ENCODE measurements around the gene ELL2. TPM values are rescaled to one million over a fixed set of nuclear protein-coding genes. Genes with fewer than 3 reads are reported as not detected.

ELL2 gene
- total and polyA plus RNA-seq, 2 of the 13 experiments (the other 11 are each of a cell fraction or from before 2014, with no cell fraction given): 78.9 to 97.1 TPM

- peaks cover 99% of the 10 kb centered on the region for H4K20me1 ChIP-seq (ENCODE audit: insufficient read depth, low read length)
- H3K9me3 ChIP-seq (ENCODE audit: low read length): no peaks in the 10 kb centered on the region
- H3K4me2 ChIP-seq (ENCODE audit: low read depth, low read length): no peak overlapping the region
- in situ Hi-C loops (cut with HindIII; ENCODE audit: extremely low pct_ligation_motif_present, low pct_unique_long_range_greater_than_20kb): no loop called here
- CTCF ChIA-PET (ENCODE audit: low intra/inter-chr PET ratio, low total read pairs): no interaction called here
- TF ChIP-seq AGO2 (optimal IDR thresholded peaks at IDR 0.05; ENCODE audit: low read depth, low read length) (peak; percentile 65), ZBTB1 (CRISPR knock-in tag; IDR thresholded peaks at IDR 0.05; ENCODE audit: borderline replicate concordance) (no peak), ATM (IDR thresholded peaks at IDR 0.05; ENCODE audit: borderline replicate concordance) (no peak), RBM22 (optimal IDR thresholded peaks at IDR 0.05; ENCODE audit: low read length) (peak; percentile 88), RFX3 (CRISPR knock-in tag; IDR thresholded peaks at IDR 0.05) (no peak), MIER2 (CRISPR knock-in tag; IDR thresholded peaks at IDR 0.05) (no peak)
- peaks cover 10 to 42% of the 10 kb centered on the region in 2 experiments for H3K36me3 ChIP-seq (replicated peaks in 1 of 2; ENCODE audit: control insufficient read depth in 1 of 2, insufficient read depth in 2 of 2, low read length in 2 of 2)
- no peak for ATAC-seq
- no peaks in the 10 kb centered on the region for H3K27me3 ChIP-seq (ENCODE audit: control insufficient read depth in 1 of 2, insufficient read depth in 2 of 2, low read length in 2 of 2)
- no TSS peak for BruUV-seq (replicated peaks)
- H2AFZ ChIP-seq (ENCODE audit: low read length): no peak overlapping the region
- H3K79me2 ChIP-seq (ENCODE audit: insufficient read depth, low read length): peaks cover 100% of the 10 kb centered on the region
- POLR2A ChIA-PET: interaction anchor here (1.7 kb wide), 1 partner anchor 9 kb away, joined by 4 read pairs; no protein-coding TSS in a partner anchor
- intact Hi-C loops (cut with micrococcal nuclease; ENCODE audit: unreplicated experiment): no loop called here
- DNase-seq (ENCODE audit: low spot score): no peak
- H3K9ac ChIP-seq (ENCODE audit: insufficient read depth, low read depth, low read length): no peak overlapping the region
- H3K4me1 ChIP-seq (ENCODE audit: insufficient read depth, low read length): peaks cover 86% of the 10 kb centered on the region
- no peak for FAIRE-seq
- H3K27ac ChIP-seq (ENCODE audit: extremely low read length, insufficient read depth, low read length): no peak overlapping the region
- 96% methylated on average over 3 of the region's 3 CpGs for WGBS (ENCODE audit: low lambda C conversion rate)
- no peak overlapping the region for H3K4me3 ChIP-seq (replicated peaks in 1 of 3; ENCODE audit: insufficient read depth in 1 of 3, low read depth in 2 of 3, low read length in 3 of 3)
Observed at GRCh38 chr5:95937607-95938152, 24.0 kb downstream of the ELL2 start.

- ChIA-PET CTCF (ENCODE audit: low intra/inter-chr PET ratio, low total read pairs) (no interaction called here), POLR2A (interaction anchor here (0.9 to 1.7 kb wide), 2 partner anchors 9 to 102 kb away, joined by 4 read pairs; no protein-coding TSS in a partner anchor)
- FAIRE-seq: no peak
- Histone ChIP-seq H3K4me2 (ENCODE audit: low read depth, low read length) (0 out of 2 replicates have a peak overlapping the region, but pooled peaks have one; percentile 8), H3K4me3 (replicated peaks in 1 of 3; ENCODE audit: insufficient read depth in 1 of 3, low read depth in 2 of 3, low read length in 3 of 3) (no peak overlapping the region), H3K27ac (ENCODE audit: extremely low read length, insufficient read depth, low read length) (no peak overlapping the region), H3K9ac (ENCODE audit: insufficient read depth, low read depth, low read length) (no peak overlapping the region), H4K20me1 (ENCODE audit: insufficient read depth, low read length) (peaks cover 99% of the 10 kb centered on the region), H3K27me3 (ENCODE audit: control insufficient read depth in 1 of 2, insufficient read depth in 2 of 2, low read length in 2 of 2) (no peaks in the 10 kb centered on the region), H3K9me3 (ENCODE audit: low read length) (no peaks in the 10 kb centered on the region), H3K36me3 (replicated peaks in 1 of 2; ENCODE audit: control insufficient read depth in 1 of 2, insufficient read depth in 2 of 2, low read length in 2 of 2) (peaks cover 10 to 41% of the 10 kb centered on the region in 2 experiments), H2AFZ (ENCODE audit: low read length) (no peak overlapping the region), H3K79me2 (ENCODE audit: insufficient read depth, low read length) (peaks cover 100% of the 10 kb centered on the region), H3K4me1 (ENCODE audit: insufficient read depth, low read length) (peaks cover 90% of the 10 kb centered on the region)
- no TSS peak for BruUV-seq (replicated peaks)
- in situ Hi-C loops (cut with HindIII; ENCODE audit: extremely low pct_ligation_motif_present, low pct_unique_long_range_greater_than_20kb): no loop called here
- no peak for DNase-seq (ENCODE audit: low spot score)
- WGBS (ENCODE audit: low lambda C conversion rate): 97% methylated on average over 5 of the region's 5 CpGs
- intact Hi-C loops (cut with micrococcal nuclease; ENCODE audit: unreplicated experiment): no loop called here
- peak; percentile 51 for ATAC-seq
- TF ChIP-seq POLR2AphosphoS2 (IDR thresholded peaks at IDR 0.05; ENCODE audit: low read depth, low read length) (0 out of 2 replicates have a peak, but pooled peaks have one; percentile 21), FOSL1 (CRISPR knock-in tag; IDR thresholded peaks at IDR 0.05; ENCODE audit: borderline replicate concordance) (no peak), ZBTB33 (CRISPR knock-in tag; IDR thresholded peaks at IDR 0.05) (peak; percentile 77), CHD4 (IDR thresholded peaks at IDR 0.05; ENCODE audit: borderline replicate concordance, low read length) (no peak), NFE2 (CRISPR knock-in tag; IDR thresholded peaks at IDR 0.05) (no peak), ZBTB7A (CRISPR knock-in tag; IDR thresholded peaks at IDR 0.05) (no peak), NFRKB (IDR thresholded peaks at IDR 0.05) (no peak), RCOR2 (CRISPR knock-in tag; IDR thresholded peaks at IDR 0.05) (no peak), SOX13 (IDR thresholded peaks at IDR 0.05) (no peak), SOX13 (CRISPR knock-in tag; conservative IDR thresholded peaks at IDR 0.05 in 1 of 2, IDR thresholded peaks at IDR 0.05 in 1 of 2) (no peak), SRY (CRISPR knock-in tag; IDR thresholded peaks at IDR 0.05) (no peak)
Observed at GRCh38 chr5:95936812-95937397, 24.7 kb downstream of the ELL2 start.

All from HepG2 (cell line).